Esophagus squamous epithelium (tissue), 4 donors: ENCODE measurements around the gene STAT1.

Experiments
- CTCF ChIP-seq, 6 experiments: fragments of 450-650 bp in 4 of 6; fragments of 200-600 bp in 2 of 6; sonication (generic) in 2 of 6; IDR thresholded peaks; one replicate each; pipeline ENCODE4 v1.5.1; 2016 to 2019; ENCODE audit warnings: antibody characterized with exemption in 6 of 6, mild to moderate bottlenecking in 4 of 6, moderate library complexity in 4 of 6
- POLR2A ChIP-seq, 4 donors: fragments of 450-650 bp; IDR thresholded peaks; one replicate each; pipeline ENCODE4 v1.6.1; 2017; ENCODE audit warnings: antibody characterized with exemption in 4 of 4, mild to moderate bottlenecking in 4 of 4, moderate library complexity in 3 of 4

GRCh38 chr2:190970873-190971506 lies 43.0 kb downstream of the STAT1 start:
- TF ChIP-seq CTCF (IDR thresholded peaks at IDR 0.05) (no peak), POLR2A (IDR thresholded peaks at IDR 0.05) (no peak)
